ENCODE results near the gene NINJ2. TPM values are rescaled to one million over a fixed set of nuclear protein-coding genes. Genes with fewer than 3 reads are reported as not detected.

The NINJ2 gene
- total and polyA plus RNA-seq, 2 experiments from 2014 or later, result 4.9 to 5.2 TPM

- Histone ChIP-seq H3K4me3 (no peak overlapping the region), H3K4me1 (ENCODE audit: insufficient read depth) (peaks cover 5% of the 10 kb centered on the region; the same call in 1 of the 2 replicates), H2AFZ (no peak overlapping the region), H3K9me2 (ENCODE audit: insufficient read depth) (no peaks in the 10 kb centered on the region), H3F3A (ENCODE audit: insufficient read depth) (no peaks in the 10 kb centered on the region), H4K20me1 (ENCODE audit: insufficient read depth) (no peaks in the 10 kb centered on the region), H3K9me3 (ENCODE audit: low read depth) (no peaks in the 10 kb centered on the region), H3K79me2 (ENCODE audit: insufficient read depth) (no peaks in the 10 kb centered on the region), H3K36me3 (ENCODE audit: low read depth) (no peaks in the 10 kb centered on the region), H3K4me2 (ENCODE audit: unreplicated experiment) (no peak overlapping the region), H3K27ac (no peak overlapping the region), H3K27me3 (replicated peaks; ENCODE audit: insufficient read depth) (peaks cover 12% of the 10 kb centered on the region; the same call in 1 of the 2 replicates), H3K9ac (no peak overlapping the region)
- in situ Hi-C loops (cut with MboI), result no loop called here
- no peak for TF ChIP-seq EZH2phosphoT487 (IDR thresholded peaks at IDR 0.05; ENCODE audit: insufficient read depth, low read depth)
- no peak for TF ChIP-seq EZH2 (IDR thresholded peaks at IDR 0.05; ENCODE audit: insufficient read depth, poor library complexity, severe bottlenecking)
- DNase-seq, result peak; percentile 36
- WGBS, 2 experiments (ENCODE audit: low coverage in 1 of 2, low lambda C conversion rate in 2 of 2, missing lambda C conversion rate in 2 of 2), result 72 to 73% methylated on average over 9 of the region's 9 CpGs
Observed at GRCh38 chr12:544941-545635, 118.2 kb downstream of the NINJ2 start.

GRCh38 chr12:544142-544541, 119.1 kb downstream of the NINJ2 start:
- TF ChIP-seq EZH2 (IDR thresholded peaks at IDR 0.05; ENCODE audit: insufficient read depth, poor library complexity, severe bottlenecking) (no peak), EZH2phosphoT487 (IDR thresholded peaks at IDR 0.05; ENCODE audit: insufficient read depth, low read depth) (no peak)
- in situ Hi-C loops (cut with MboI), result no loop called here

GRCh38 chr12:543114-543451, 120.2 kb downstream of the NINJ2 start:
- DNase-seq, result no peak
- Histone ChIP-seq H3K4me3 (no peak overlapping the region), H3K27me3 (replicated peaks; ENCODE audit: insufficient read depth) (peaks cover 12% of the 10 kb centered on the region; the same call in 1 of the 2 replicates), H3K4me2 (ENCODE audit: unreplicated experiment) (no peak overlapping the region), H3K9me3 (ENCODE audit: low read depth) (no peaks in the 10 kb centered on the region), H4K20me1 (ENCODE audit: insufficient read depth) (no peaks in the 10 kb centered on the region), H3K36me3 (ENCODE audit: low read depth) (no peaks in the 10 kb centered on the region), H3K4me1 (ENCODE audit: insufficient read depth) (peaks cover 14% of the 10 kb centered on the region), H3K9ac (no peak overlapping the region), H3F3A (ENCODE audit: insufficient read depth) (peaks cover 6% of the 10 kb centered on the region; the same call in 1 of the 2 replicates), H3K27ac (no peak overlapping the region), H3K9me2 (ENCODE audit: insufficient read depth) (no peaks in the 10 kb centered on the region), H2AFZ (no peak overlapping the region), H3K79me2 (ENCODE audit: insufficient read depth) (no peaks in the 10 kb centered on the region)
- in situ Hi-C loops (cut with MboI), result no loop called here
- no peak for TF ChIP-seq EZH2phosphoT487 (IDR thresholded peaks at IDR 0.05; ENCODE audit: insufficient read depth, low read depth)
- no peak for TF ChIP-seq EZH2 (IDR thresholded peaks at IDR 0.05; ENCODE audit: insufficient read depth, poor library complexity, severe bottlenecking)
- 83 to 95% methylated on average over 6 to 9 of the region's 9 CpGs for WGBS, 2 experiments (ENCODE audit: low coverage in 1 of 2, low lambda C conversion rate in 2 of 2, missing lambda C conversion rate in 2 of 2)

More at GRCh38 chr12:544142-544541, 119.1 kb downstream of the NINJ2 start:
- no peak for DNase-seq
- H3K36me3 ChIP-seq (ENCODE audit: low read depth), result no peaks in the 10 kb centered on the region
- no peak overlapping the region for H3K9ac ChIP-seq
- H3K27me3 ChIP-seq (replicated peaks; ENCODE audit: insufficient read depth), result peaks cover 12% of the 10 kb centered on the region; the same call in 1 of the 2 replicates
- H3K9me3 ChIP-seq (ENCODE audit: low read depth), result no peaks in the 10 kb centered on the region
- H3F3A ChIP-seq (ENCODE audit: insufficient read depth), result peaks cover 4% of the 10 kb centered on the region; the same call in 1 of the 2 replicates
- no peaks in the 10 kb centered on the region for H3K9me2 ChIP-seq (ENCODE audit: insufficient read depth)
- no peaks in the 10 kb centered on the region for H4K20me1 ChIP-seq (ENCODE audit: insufficient read depth)
- H3K79me2 ChIP-seq (ENCODE audit: insufficient read depth), result no peaks in the 10 kb centered on the region
- no peak overlapping the region for H3K4me2 ChIP-seq (ENCODE audit: unreplicated experiment)
- H2AFZ ChIP-seq, result no peak overlapping the region
- peaks cover 7% of the 10 kb centered on the region for H3K4me1 ChIP-seq (ENCODE audit: insufficient read depth)
- no peak overlapping the region for H3K4me3 ChIP-seq
- H3K27ac ChIP-seq, result no peak overlapping the region
- 76 to 81% methylated on average over 5 to 6 of the region's 8 CpGs for WGBS, 2 experiments (ENCODE audit: low coverage in 1 of 2, low lambda C conversion rate in 2 of 2, missing lambda C conversion rate in 2 of 2)

GRCh38 chr12:542395-543113, 120.7 kb downstream of the NINJ2 start:
- no peak overlapping the region for H2AFZ ChIP-seq

More at GRCh38 chr12:542395-543113, 120.7 kb downstream of the NINJ2 start:
- TF ChIP-seq EZH2 (IDR thresholded peaks at IDR 0.05; ENCODE audit: insufficient read depth, poor library complexity, severe bottlenecking) (no peak), EZH2phosphoT487 (IDR thresholded peaks at IDR 0.05; ENCODE audit: insufficient read depth, low read depth) (no peak)
- H3K4me1 ChIP-seq (ENCODE audit: insufficient read depth), result peaks cover 14% of the 10 kb centered on the region
- H4K20me1 ChIP-seq (ENCODE audit: insufficient read depth), result no peaks in the 10 kb centered on the region
- no peaks in the 10 kb centered on the region for H3K79me2 ChIP-seq (ENCODE audit: insufficient read depth)
- H3K36me3 ChIP-seq (ENCODE audit: low read depth), result no peaks in the 10 kb centered on the region
- H3K9me2 ChIP-seq (ENCODE audit: insufficient read depth), result no peaks in the 10 kb centered on the region
- no peak overlapping the region for H3K27ac ChIP-seq
- no peak overlapping the region for H3K4me2 ChIP-seq (ENCODE audit: unreplicated experiment)
- H3K9me3 ChIP-seq (ENCODE audit: low read depth), result no peaks in the 10 kb centered on the region
- peaks cover 6% of the 10 kb centered on the region; the same call in 1 of the 2 replicates for H3F3A ChIP-seq (ENCODE audit: insufficient read depth)
- peaks cover 12% of the 10 kb centered on the region; the same call in 1 of the 2 replicates for H3K27me3 ChIP-seq (replicated peaks; ENCODE audit: insufficient read depth)
- no peak for DNase-seq
- WGBS, 2 experiments (ENCODE audit: low coverage in 1 of 2, low lambda C conversion rate in 2 of 2, missing lambda C conversion rate in 2 of 2), result 77 to 79% methylated on average over 6 to 8 of the region's 8 CpGs
- H3K9ac ChIP-seq, result no peak overlapping the region
- no peak overlapping the region for H3K4me3 ChIP-seq
- in situ Hi-C loops (cut with MboI), result no loop called here

Data from GM23248 (cell line).